HG03342 (cell line): ENCODE results near the gene COPS9.

ENCODE experiments used
- ATAC-seq: cut with Tn5 transposase; IDR thresholded peaks from one replicate; pipeline ENCODE4 v1.9.1; 2021; ENCODE audit warnings: mild to moderate bottlenecking, moderate library complexity; ENCODE audit not compliant: unreplicated experiment

The COPS9 gene

DNA sequence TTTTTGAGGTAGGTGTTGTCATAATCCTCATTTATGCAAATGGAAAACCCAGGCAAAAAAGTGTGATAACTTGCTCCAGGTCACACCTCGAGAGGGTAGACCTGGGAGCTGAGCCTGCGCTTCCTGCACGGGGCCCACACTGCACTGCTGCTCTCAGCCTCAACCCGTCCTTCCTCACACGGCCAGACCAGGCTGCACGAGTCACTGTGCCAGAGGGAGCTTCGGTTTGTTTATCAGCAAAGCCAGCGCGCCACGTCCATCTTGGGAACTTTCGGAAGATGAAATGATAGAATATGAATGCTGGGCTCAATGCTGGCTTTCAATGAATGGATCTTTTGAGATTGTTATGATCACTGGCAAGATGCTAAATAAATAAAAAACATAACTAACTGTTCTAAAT is 14.4 kb downstream of the COPS9 start:
- ATAC-seq = no peak

DNA sequence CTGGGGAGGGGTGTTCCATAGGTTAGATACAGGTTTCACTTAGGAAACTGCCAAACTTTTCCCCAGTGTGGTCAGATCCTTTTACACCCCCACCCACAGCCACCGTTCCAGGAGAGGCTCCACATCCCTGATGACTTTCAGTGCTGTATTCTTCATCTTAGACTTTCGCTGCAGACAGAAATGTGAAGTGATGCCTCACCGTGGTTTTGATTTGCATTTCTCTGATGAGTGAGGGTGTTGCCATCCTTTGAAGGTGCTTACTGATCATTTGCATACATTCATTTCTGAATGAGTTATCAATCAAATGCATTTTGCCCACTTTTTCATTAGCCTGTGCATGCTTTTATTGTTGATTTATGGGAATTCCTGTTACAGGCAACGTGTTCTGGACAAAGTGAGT is 14.9 kb downstream of the COPS9 start:
- ATAC-seq = no peak

DNA sequence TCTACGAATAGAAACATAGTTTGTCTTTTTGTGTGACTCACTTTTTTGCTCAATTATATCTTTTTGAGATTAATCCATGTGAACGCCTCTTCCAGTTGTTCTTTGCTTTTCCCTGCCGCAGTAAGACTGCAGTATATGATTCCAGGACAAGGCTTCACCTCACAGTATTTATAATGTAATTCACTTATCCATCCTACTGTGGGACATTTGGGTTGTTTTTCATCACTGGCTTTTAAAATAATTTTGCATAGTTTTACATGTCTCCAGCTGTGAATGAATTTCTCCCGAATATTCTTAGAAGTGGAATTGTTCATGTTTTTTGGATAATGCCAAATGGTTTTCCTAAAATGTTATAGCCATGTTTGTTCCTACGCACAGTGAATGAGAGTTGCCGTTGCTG is 21.9 kb downstream of the COPS9 start:
- no peak for ATAC-seq

DNA sequence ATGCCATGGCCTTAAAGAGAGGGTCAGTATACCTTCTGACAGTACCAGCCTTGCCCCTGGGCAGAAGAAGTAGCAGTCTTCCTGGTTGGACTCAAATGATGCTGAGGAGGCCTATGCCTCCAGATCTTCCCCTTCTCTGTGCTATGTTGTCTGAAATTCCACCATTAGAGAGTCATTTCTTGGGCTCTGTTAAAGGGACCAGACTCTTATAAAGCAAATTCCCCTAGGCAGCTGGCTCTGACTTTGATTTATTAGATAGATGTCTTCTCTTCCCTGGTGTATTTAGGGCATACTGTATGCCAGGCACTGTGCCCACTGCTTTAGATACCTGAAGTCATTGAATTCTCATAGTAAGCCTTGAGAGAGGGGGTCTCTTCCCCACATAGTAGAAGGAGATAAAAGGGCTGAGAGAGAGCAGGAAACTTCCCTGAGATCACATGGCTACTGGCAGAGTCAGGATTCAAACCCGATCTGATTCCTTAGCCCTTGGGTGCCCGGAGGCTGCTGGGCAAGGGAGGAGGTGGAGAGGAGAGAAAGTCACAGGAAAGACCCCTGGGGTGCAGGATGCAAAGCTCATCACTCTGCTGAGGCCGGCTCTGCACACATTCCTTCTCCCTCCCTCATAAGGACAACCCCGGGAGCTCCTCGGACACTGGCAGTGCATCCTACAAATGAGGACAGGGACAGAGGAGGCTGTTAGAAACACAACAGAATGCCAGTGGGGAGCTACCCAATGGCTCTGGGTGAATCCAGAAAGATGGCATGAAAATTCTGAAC is 23.0 kb downstream of the COPS9 start:
- no peak for ATAC-seq

DNA sequence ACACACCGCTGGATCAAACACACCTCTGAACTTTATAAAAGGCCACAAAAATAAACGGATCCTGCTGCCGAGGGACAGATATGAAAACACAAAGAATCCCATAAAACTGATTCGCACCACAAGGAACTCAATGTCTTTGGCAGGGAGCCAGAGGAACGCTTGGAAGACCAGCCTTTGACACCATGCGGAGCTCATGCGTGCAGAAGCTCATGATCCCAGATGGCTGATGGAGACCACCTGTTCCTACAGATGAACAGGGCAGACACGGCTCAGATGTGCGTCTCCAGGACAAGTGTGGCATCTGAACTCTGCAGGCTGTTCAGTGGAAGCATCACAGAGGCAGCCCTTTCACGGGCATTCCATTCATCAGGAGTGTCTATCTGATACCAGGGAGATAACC is 24.9 kb downstream of the COPS9 start:
- no peak for ATAC-seq

DNA sequence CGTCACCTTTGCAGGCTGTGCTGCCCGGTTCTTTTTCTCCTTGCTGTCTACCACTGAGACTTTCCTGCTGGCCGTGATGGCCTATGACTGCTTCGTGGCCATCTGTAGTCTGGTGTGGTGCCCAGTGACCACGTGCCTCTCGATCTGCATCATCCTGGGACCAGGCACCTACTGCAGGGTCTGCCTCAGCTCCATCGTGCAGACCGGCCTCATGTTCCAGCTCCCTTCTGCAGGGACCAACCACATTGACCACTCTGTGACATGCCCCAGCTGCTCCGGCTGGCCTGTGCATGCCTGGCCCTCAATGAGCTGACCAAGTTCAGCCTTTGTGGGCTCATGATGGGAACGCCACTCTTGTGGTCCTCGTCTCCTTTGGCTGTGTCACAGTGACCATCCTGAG is 26.7 kb downstream of the COPS9 start:
- no peak for ATAC-seq

DNA sequence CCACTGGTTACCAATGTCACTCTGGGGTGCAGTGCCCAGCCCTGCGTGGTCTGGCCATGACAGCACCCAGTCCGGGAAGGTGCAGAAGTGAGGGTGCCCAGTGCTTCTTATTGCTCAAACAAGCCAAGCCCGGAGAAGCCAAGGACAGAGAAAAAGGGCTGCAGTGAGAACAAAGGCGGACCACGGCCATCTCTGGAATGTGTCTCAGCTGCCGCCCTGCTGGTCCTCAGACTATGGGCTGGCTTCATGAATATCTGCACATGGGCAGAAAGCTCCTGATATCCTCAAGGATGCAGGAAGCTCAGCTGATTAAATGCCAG is 28.7 kb downstream of the COPS9 start:
- ATAC-seq = no peak

DNA sequence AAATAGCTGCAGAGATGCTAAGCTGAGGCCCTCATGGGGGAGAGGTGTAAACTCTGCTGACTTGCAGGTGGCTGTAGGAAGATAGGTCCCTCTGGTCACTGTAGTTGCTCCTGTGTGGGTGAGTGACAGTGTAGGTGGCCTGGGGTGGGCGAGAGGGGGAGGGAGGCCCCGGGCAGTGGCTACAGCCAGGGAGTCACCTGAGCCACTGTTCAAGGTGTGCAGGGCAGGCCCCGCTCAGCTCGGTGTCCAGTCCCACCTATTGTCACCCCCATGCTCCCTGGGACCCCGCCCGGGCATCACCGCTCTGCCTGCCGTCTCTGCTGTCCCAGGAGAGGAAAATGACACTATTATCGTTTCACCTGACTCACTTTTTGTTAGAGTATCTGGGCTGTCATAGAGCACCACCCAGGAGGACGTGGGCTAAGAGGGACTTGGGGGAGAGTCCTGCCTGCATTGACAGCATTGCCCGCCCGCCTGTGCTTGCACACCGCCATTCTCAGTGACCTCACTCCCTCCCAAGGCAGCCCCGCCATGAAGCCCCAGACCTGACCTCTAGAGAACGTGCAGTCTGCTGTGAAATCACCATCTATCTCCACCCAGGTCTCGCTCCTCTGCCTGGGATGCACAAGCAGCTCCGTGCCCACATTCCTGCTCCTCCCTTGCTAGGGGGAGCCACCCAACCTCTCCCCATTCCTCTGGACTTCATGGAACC is 29.2 kb downstream of the COPS9 start:
- no peak for ATAC-seq

DNA sequence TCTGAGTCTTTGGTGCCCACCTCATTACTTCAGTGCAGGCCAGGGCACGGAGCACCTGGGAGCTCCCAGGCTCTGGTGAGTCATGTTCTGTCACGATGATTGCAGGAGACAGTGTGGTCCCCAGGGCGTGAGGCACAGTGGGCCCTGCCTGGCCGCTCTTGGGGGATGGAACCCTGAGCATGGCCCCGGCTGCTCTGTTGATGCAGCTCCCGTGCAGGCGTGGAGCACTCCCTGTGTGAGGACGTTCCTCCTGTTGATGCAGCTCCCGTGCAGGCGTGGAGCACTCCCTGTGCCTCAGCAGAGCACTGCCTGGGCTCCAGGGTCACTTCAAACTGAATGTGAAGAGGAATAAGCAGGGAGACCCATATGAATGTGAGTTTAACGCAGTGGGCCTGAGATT is 30.1 kb downstream of the COPS9 start:
- no peak for ATAC-seq

DNA sequence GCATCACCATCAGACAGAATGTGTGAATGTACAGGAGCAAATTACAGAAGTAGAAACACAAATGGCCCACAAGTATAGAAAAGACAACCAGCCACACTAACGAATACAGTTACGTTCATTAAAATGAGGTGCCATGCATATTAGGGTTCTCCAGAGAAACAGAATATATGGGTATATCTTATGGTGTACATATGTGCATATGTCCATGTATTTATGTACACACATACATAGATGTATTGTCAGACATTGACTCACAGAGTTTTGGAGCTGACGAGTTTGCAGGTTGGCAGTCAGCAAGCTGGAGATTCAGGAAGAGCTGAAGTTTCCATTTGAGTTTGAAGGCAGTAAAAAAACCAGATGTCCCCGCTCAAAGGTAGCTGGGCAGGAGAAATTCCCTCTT is 33.0 kb downstream of the COPS9 start:
- no peak for ATAC-seq

DNA sequence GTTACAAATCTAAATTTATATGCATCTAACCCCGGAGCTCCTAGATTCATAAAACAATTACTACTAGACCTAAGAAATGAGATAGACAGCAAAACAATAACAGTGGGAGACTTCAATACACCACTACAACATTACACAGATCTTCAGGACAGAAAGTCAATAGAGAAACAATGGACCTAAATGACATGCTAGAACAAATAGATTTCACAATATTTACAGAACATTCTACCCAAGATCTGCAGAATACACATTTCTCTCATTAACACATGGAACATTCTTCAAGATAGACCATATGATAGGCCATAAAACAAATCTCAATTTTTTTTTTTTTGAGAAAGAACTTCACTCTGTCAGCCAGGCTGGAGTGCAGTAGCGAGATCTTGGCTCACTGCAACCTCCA is 37.8 kb downstream of the COPS9 start:
- no peak for ATAC-seq

DNA sequence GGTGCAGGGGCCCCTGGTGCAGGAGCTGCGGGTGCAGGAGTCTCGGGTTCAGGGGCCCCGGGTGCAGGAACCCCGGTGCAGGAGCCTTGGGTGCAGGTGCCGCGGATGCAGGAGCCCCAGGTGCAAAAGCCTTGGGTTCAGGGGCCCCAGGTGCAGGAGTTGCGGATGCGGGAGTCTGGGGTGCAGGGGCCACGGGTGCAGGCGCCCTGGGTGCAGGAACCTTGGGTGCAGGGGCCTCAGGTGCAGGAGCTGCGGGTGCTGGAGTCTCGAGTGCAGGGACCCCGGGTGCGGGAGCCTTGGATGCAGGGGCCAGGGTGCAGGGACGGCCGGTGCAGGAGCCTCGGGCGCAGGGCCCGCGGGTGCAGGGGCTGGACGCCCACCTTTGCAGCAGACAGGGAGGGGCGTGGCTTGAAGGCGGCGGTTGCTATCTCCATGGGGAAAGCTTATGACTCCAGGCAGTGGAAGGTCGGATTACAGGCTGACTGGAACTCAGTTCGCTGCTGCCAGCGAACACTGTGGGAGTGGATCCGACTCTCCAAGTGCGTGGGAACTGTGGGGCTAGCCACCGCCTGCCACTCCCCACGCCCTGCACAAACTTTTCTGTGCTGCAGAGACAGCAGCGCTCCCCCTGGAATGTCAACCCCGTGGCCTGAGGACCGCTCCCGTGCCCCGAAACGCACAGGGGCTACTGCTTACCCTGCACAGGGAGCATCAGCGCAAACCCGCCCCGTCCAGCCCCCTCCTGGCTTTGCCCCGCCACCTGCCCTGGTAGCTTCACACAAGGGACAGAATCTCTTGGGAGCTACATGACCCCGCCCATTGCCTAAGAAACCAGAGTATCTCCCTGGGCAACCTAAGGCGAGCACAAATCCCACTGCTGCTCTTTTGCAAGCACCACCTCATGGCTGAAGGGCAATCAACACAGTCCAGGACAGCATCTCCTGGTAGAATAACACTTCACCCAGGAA is 40.3 kb downstream of the COPS9 start:
- ATAC-seq = no peak

DNA sequence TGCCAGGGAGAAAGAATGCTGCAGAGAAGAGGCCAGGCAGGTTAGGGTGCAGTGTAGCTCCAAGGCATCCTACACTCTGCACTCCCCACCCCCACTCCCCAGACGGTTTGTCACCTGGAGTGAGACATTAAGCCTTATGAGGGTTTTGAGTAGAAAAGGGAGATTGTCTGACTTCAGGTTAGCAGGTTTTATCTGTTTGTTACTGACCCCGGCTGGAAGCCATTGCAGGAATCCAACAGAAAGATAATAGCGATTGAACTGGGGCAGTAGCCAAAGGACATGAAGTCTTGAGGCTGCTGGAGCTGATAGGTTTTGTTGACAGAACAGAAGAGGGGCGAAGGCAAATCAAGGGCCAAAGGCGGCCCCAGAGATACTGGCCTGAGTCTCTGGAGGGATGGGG is 46.8 kb downstream of the COPS9 start:
- no peak for ATAC-seq

DNA sequence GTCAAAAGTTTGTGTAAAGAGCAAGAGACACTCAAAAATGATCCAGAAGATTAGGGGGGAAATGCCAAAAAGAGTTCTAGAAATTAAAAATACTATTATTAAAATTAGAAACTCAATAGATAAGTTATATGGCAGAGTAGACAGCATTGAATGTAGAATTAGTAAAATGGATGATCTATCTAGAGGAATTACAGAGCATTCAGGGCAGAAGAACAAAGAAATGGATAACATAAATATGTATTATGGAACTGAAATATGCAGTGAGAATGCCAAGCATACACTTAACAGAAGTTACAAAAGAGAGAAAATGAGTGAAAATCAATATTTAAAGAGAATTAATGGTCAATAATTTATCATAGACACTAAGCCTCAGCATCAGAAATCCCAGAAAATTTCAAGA is 49.5 kb downstream of the COPS9 start:
- ATAC-seq = no peak
